SK-MEL-5 (cell line): ENCODE results near the gene MDM1. TPM values are rescaled to one million over a fixed set of nuclear protein-coding genes. Genes with fewer than 3 reads are reported as not detected.

ENCODE experiments used
- DNase-seq: peaks from one replicate; pipeline ENCODE4 v3.0.0-alpha.2; 2016; ENCODE audit warnings: low read depth, low spot score
- in situ Hi-C: cut with HindIII; loops from 2 replicates; pipeline ENCODE4 v1.10.0; 2016; ENCODE audit warnings: low sequenced_read_pairs, high pct_unique_total_duplicates, low pct_unique_long_range_greater_than_20kb
- total RNA-seq: library from RNA; depleted of rRNA; stranded (reverse); fragments of >200 nt; shearing (Covaris generic); gene quantifications from 2 replicates; pipeline ENCODE4 v1.2.3, GENCODE V29; 2014

The MDM1 gene
- total RNA-seq, 1 experiment from 2014 or later, result 12.7 TPM

- DNase-seq, result no peak
- in situ Hi-C loops, result no loop called here
Observed at GRCh38 chr12:68335462-68335861, 3.3 kb upstream of the MDM1 start.

DNA sequence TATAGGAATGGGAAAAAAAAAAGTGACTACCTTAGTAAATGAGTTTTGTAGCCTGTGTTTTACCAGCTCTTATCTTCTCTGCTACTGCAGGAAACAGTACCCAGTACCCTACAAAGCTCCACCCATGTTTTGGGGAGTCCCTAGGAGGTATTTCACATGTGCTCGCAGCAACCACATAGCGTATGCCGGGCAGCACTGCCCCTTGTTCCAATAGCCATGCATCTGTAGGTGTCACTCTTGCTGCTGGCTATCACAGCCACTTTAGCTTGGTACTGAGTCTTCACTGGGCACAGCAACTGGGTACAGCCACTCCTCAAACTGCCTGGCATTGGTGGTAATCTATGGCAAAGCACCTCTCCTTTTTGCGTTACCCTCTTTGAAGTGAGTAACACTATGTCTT lies 2.0 kb upstream of the MDM1 start:
- in situ Hi-C loops, result no loop called here
- DNase-seq, result peak; percentile 38

- in situ Hi-C loops, result no loop called here
- no peak for DNase-seq
Observed at GRCh38 chr12:68332728-68333630, 817 bp upstream of the MDM1 start.

DNA sequence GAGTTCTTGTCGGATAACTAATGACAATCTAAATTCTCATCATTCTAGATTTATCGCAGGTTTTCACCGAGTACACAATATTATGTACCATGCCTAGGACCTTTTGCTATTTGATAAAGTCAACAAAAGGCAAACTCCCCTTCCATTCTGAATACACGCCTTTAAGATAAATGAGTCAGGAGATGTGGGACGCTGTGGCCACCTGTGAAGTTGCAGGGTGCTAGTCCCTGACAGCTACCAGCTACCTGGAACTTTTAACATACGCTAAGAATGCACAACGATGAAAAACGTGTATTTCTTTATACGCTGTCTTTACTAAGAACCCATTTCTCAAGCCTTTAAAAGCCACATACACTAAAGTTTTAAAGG lies 678 bp downstream of the MDM1 start:
- in situ Hi-C loops, result no loop called here

GRCh38 chr12:68327896-68328295 lies 4.3 kb downstream of the MDM1 start:
- DNase-seq, result no peak
- in situ Hi-C loops, result no loop called here

More for the DNA sequence above, 678 bp downstream of the MDM1 start:
- DNase-seq, result no peak

- no peak for DNase-seq
- in situ Hi-C loops, result no loop called here
Observed at GRCh38 chr12:68326716-68327115, 5.4 kb downstream of the MDM1 start.

DNA sequence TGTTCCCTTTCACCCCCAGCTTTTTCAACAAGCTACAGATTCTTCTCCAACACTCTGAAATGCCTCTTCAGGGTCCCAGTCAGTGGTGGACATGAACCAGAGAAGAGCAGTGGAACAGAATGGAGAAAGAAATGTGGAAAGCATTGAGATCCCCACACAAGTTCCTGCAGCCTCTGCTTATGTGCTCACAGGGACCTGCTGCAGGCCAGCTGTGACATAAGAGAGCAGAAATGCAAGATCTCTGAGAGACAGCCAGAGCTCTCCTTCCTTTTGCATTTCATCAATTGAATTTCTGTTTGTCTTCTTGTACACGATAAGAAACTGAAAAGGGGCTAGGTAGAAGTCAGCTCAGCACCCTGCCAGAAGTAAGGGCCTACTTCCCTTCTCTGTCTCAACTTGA lies 6.2 kb downstream of the MDM1 start:
- DNase-seq, result no peak
- in situ Hi-C loops, result no loop called here

DNA sequence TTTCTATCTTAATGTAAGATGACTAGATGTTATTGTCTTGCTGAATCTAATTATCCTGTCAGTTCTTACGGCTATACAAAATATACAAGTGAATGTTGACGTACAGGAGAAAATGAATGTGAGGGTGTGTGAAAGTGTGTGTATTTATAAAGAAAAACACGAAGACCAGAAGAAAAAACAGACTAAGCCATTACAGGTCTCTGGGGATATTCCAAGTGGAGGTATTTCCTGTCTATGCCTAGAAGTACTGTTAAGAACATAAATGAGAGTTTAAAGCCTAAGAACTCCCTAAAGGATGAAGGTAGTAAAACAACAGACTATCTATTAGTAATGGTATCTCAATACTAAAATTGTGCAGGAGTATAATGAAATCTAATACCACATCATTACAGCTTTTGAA lies 7.6 kb downstream of the MDM1 start:
- in situ Hi-C loops, result no loop called here
- DNase-seq, result no peak

GRCh38 chr12:68321140-68321539 lies 11.0 kb downstream of the MDM1 start:
- DNase-seq, result no peak
- in situ Hi-C loops, result no loop called here

- in situ Hi-C loops, result no loop called here
- DNase-seq, result peak; percentile 24
Observed at GRCh38 chr12:68319988-68320623, 12.1 kb downstream of the MDM1 start.

DNA sequence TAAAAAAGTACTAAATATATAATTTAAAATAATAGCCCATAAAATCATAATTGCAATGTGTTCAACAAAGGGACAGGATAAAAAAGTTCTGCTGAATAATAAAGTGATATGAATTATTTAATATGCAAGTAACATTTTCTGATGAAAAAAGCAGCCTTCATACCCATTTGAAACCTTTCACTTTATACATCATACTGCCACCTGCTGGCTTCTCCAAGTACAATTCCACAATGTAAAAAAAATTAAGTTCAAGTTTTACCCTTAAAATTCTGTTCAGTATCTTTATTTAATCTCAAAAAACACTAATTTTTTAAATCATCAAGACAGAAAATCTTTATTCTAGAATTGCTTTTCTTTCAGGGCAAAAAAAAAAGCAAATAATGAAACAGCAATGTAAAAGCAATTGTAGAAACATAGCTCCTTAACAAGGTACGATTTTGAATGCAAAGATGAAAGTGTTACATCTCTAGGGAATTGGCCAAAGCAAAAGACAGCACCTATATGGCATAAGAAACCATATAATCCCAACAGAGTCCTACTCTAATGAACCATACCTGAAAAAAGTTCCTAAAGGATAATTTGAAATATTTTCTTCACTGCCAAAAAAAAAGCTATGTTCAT lies 15.0 kb downstream of the MDM1 start:
- in situ Hi-C loops, result no loop called here
- DNase-seq, result peak; percentile 63

GRCh38 chr12:68310370-68310769 lies 21.8 kb downstream of the MDM1 start:
- DNase-seq, result no peak

GRCh38 chr12:68306564-68306963 lies 25.6 kb downstream of the MDM1 start:
- DNase-seq, result no peak
- in situ Hi-C loops, result no loop called here

More at GRCh38 chr12:68310370-68310769, 21.8 kb downstream of the MDM1 start:
- in situ Hi-C loops, result no loop called here

DNA sequence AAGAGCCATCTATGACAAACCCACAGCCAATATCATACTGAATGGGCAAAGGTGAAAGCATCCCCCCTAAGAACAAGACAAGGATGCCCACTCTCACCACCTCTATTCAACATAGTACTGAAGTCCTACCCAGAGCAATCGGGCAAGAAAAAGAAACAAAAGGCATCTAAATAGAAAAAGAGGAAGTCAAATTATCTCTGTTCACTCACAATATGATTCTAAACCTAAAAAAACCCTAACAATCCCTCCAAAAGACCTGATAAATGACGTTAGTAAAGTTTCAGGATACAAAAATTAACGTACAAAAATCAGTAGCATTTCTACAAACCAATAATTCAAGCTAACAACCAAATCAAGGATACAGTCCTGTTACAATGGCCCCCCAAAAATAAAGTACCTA lies 26.9 kb downstream of the MDM1 start:
- no peak for DNase-seq
- in situ Hi-C loops, result no loop called here

GRCh38 chr12:68304626-68305025 lies 27.5 kb downstream of the MDM1 start:
- in situ Hi-C loops, result no loop called here

GRCh38 chr12:68303850-68304249 lies 28.3 kb downstream of the MDM1 start:
- in situ Hi-C loops, result no loop called here

More at GRCh38 chr12:68304626-68305025, 27.5 kb downstream of the MDM1 start:
- no peak for DNase-seq

DNA sequence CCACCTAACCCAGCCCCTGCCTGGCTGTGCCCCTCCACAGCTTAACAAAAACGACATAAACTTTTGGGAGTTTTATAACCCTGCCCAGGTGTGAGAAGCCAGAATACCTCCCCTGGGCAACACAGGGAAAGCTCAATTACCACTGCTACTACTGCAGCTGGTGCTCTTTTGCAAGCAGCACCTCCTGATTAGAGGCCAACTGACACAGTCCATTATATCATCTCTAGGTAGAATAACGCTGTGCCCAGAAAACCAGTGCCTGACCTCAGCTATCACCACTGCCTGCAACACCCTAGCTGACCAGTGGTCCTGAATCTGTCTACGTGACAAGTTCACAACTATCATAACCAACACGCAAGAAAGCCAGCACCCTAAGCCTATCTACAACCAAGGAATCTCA lies 34.2 kb downstream of the MDM1 start:
- no peak for DNase-seq
- in situ Hi-C loops, result no loop called here

More at GRCh38 chr12:68303850-68304249, 28.3 kb downstream of the MDM1 start:
- DNase-seq, result no peak

GRCh38 chr12:68294251-68294650 lies 37.9 kb downstream of the MDM1 start:
- no peak for DNase-seq

More at GRCh38 chr12:68294251-68294650, 37.9 kb downstream of the MDM1 start:
- in situ Hi-C loops, result no loop called here
